ENCODE data around the gene EPHB1.

DNA sequence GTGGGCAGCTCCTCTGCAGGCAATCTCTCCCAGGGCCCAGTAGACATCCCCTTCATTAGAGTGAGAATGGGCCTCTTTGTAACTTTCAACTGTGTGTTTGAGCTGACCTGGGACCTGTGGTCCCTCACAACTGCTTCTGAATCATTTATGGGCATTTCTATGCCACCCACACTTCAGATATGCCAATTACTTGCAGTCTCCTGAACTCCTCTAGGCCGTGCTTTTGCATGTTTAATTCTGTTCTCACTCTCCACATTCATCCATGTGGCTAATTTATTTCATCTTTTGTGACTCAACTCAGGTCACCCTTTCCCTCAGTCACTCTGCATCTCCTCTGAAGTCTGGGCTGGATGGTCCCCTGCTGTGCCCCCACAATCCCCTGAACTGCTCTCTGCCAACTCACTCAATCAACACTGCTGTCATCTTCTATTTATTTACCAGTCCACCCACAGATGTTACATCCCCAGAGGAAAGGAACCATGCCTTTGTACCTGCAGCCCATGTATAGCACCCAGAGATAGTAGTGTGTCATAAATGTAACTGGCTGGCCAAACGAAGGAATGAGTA is 364.7 kb downstream of the EPHB1 start:
- TF ChIP-seq, protein P1, sequence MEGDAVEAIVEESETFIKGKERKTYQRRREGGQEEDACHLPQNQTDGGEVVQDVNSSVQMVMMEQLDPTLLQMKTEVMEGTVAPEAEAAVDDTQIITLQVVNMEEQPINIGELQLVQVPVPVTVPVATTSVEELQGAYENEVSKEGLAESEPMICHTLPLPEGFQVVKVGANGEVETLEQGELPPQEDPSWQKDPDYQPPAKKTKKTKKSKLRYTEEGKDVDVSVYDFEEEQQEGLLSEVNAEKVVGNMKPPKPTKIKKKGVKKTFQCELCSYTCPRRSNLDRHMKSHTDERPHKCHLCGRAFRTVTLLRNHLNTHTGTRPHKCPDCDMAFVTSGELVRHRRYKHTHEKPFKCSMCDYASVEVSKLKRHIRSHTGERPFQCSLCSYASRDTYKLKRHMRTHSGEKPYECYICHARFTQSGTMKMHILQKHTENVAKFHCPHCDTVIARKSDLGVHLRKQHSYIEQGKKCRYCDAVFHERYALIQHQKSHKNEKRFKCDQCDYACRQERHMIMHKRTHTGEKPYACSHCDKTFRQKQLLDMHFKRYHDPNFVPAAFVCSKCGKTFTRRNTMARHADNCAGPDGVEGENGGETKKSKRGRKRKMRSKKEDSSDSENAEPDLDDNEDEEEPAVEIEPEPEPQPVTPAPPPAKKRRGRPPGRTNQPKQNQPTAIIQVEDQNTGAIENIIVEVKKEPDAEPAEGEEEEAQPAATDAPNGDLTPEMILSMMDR (IDR thresholded peaks at IDR 0.05): no peak
- TF ChIP-seq POLR2A (IDR thresholded peaks at IDR 0.05): no peak
- no peak for TF ChIP-seq POLR2AphosphoS5 (IDR thresholded peaks at IDR 0.05)
